ENCODE data around the gene ZNF525.
"Not testable (repeated sequence)": the region's sequence is repeated elsewhere in the genome, so short reads cannot be mapped to it uniquely, and the experiment has no call there.

ZNF525 gene

GRCh38 chr19:53355739-53356138 lies 9.8 kb upstream of the ZNF525 start:
- TF ChIP-seq, protein P1, sequence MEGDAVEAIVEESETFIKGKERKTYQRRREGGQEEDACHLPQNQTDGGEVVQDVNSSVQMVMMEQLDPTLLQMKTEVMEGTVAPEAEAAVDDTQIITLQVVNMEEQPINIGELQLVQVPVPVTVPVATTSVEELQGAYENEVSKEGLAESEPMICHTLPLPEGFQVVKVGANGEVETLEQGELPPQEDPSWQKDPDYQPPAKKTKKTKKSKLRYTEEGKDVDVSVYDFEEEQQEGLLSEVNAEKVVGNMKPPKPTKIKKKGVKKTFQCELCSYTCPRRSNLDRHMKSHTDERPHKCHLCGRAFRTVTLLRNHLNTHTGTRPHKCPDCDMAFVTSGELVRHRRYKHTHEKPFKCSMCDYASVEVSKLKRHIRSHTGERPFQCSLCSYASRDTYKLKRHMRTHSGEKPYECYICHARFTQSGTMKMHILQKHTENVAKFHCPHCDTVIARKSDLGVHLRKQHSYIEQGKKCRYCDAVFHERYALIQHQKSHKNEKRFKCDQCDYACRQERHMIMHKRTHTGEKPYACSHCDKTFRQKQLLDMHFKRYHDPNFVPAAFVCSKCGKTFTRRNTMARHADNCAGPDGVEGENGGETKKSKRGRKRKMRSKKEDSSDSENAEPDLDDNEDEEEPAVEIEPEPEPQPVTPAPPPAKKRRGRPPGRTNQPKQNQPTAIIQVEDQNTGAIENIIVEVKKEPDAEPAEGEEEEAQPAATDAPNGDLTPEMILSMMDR (conservative IDR thresholded peaks at IDR 0.05; ENCODE audit: low read depth), result no peak
- ChIA-PET POLR2A (ENCODE audit: low non-redundant PET) (no interaction called here), CTCF (no interaction called here)
- H3K27ac ChIP-seq, result no peak overlapping the region
- DNase-seq (ENCODE audit: low spot score), result no peak

DNA sequence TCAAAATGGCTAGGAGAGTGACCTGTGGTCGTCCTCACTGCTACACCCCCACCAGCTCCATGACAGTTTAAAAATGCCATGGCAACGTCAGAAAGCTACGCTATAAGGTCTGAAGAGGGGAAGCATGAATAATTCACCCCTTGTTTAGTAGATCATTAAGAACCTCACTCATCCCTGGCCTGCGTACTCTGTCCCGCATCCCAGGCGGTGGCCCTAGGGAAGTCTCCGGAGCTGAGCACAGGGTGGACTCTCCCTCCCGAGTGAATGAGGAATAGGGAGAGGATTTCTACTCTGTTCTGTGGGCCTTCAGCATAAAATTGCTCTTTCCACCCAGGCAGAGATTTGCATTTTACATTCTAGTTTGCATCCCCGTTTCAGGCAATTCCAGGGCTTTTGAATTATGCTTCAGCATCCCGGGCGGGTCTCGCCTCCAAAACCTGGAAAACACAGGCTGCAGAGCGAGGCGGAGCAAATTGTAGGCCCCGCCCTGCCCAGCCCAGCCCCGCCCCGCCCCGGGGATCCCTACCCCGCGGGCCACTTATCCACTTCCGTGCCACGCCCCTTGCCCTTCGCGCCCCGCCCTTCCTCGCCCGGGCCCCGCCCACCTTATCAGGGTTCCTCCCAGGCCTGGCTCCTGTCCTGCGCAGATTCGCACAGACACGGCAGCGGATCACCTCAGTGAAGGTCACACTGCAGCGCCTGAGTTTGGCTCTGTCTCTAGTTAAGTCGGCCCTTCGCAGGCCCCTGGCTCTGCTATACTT lies 7.5 kb upstream of the ZNF525 start:
- H3K27ac ChIP-seq, result no peak overlapping the region
- POLR2A ChIA-PET (ENCODE audit: low non-redundant PET), result interaction anchor here (0.7 kb wide), 1 partner anchor 1093 kb away, joined by 3 read pairs; no protein-coding TSS in a partner anchor
- CTCF ChIA-PET, result no interaction called here
- no peak for DNase-seq (ENCODE audit: low spot score)
- TF ChIP-seq, protein P1 (conservative IDR thresholded peaks at IDR 0.05; ENCODE audit: low read depth), result no peak

DNA sequence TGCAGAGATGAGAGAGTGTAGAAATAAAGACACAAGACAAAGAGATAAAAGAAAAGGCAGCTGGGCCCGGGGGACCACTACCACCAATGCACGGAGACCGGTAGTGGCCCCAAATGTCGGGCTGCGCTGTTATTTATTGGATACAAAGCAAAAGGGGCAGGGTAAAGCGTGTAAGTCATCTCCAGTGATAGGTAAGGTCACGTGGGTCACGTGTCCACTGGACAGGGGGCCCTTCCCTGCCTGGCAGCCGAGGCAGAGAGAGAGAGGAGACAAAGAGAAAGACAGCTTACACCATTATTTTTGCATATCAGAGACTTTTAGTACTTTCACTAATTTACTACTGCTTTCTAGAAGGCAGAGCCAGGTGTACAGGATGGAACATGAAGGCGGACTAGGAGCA lies 5.4 kb upstream of the ZNF525 start:
- POLR2A ChIA-PET (ENCODE audit: low non-redundant PET); DNase-seq (ENCODE audit: low spot score); H3K27ac ChIP-seq; CTCF ChIA-PET: not testable (repeated sequence)

- POLR2A ChIA-PET (ENCODE audit: low non-redundant PET), result interaction anchor here (0.7 kb wide), 1 partner anchor 28 kb away, joined by 7 read pairs; no protein-coding TSS in a partner anchor
These were observed 491 bp downstream of the ZNF525 start for GRCh38 chr19:53365899-53366493.

GRCh38 chr19:53372196-53372595 lies 6.7 kb downstream of the ZNF525 start:
- TF ChIP-seq, protein P1 (conservative IDR thresholded peaks at IDR 0.05; ENCODE audit: low read depth), result no peak
- DNase-seq (ENCODE audit: low spot score), result no peak
- CTCF ChIA-PET, result interaction anchor here (0.7 kb wide), 1 partner anchor 1013 kb away, joined by 4 read pairs; no protein-coding TSS in a partner anchor
- POLR2A ChIA-PET (ENCODE audit: low non-redundant PET), result no interaction called here
- no peak overlapping the region for H3K27ac ChIP-seq

More at GRCh38 chr19:53365899-53366493, 491 bp downstream of the ZNF525 start:
- CTCF ChIA-PET, result interaction anchor here (0.7 to 0.8 kb wide), 2 partner anchors 109 to 170 kb away, joined by 3 to 4 read pairs; no protein-coding TSS in a partner anchor
- TF ChIP-seq, protein P1 (conservative IDR thresholded peaks at IDR 0.05; ENCODE audit: low read depth), result no peak
- DNase-seq (ENCODE audit: low spot score), result no peak
- H3K27ac ChIP-seq, result peak overlapping the region; percentile 72

GRCh38 chr19:53374288-53374687 lies 8.8 kb downstream of the ZNF525 start:
- DNase-seq (ENCODE audit: low spot score), result no peak
- no peak overlapping the region for H3K27ac ChIP-seq
- TF ChIP-seq, protein P1 (conservative IDR thresholded peaks at IDR 0.05; ENCODE audit: low read depth), result no peak
- CTCF ChIA-PET, result interaction anchor here (0.7 kb wide), 1 partner anchor 1137 kb away, joined by 8 read pairs; no protein-coding TSS in a partner anchor
- POLR2A ChIA-PET (ENCODE audit: low non-redundant PET), result no interaction called here

GRCh38 chr19:53374743-53375142 lies 9.2 kb downstream of the ZNF525 start:
- ChIA-PET POLR2A (ENCODE audit: low non-redundant PET) (no interaction called here), CTCF (no interaction called here)
- TF ChIP-seq, protein P1 (conservative IDR thresholded peaks at IDR 0.05; ENCODE audit: low read depth), result no peak
- no peak for DNase-seq (ENCODE audit: low spot score)
- H3K27ac ChIP-seq, result no peak overlapping the region

All from RWPE1 (cell line).